Activated CD4-positive, alpha-beta T cell treated with anti-CD3 and anti-CD28 coated beads, Interleukin-2, amount 10 ng/mL, durations not matched to agents 7 days and 5 days (primary cell): ENCODE measurements around the gene NAA16. TPM values are rescaled to one million over a fixed set of nuclear protein-coding genes. Genes with fewer than 3 reads are reported as not detected.
"Not testable (repeated sequence)": the region's sequence is repeated elsewhere in the genome, so short reads cannot be mapped to it uniquely, and the experiment has no call there.

Source experiments
- CTCF ChIA-PET: fragments of 350-600 bp; sonication (Branson Sonifier 250); formaldehyde crosslinking; loops from one replicate; lab custom pipeline; 2021; ENCODE audit warnings: antibody characterized with exemption; lab: Charles Lee
- POLR2A ChIA-PET: fragments of 350-600 bp; sonication (Branson Sonifier 250); formaldehyde crosslinking; loops from one replicate; lab custom pipeline; 2021; ENCODE audit warnings: antibody characterized with exemption; lab: Charles Lee
- DNase-seq: peaks from one replicate; pipeline ENCODE4 v3.0.0-alpha.2; 2020
- H3K27ac Mint-ChIP-seq: one replicate; pipeline ENCODE4 v1.8.0; 2021; ENCODE audit warnings: mild to moderate bottlenecking, moderate library complexity, mixed read lengths
- H3K27me3 Mint-ChIP-seq: one replicate; pipeline ENCODE4 v1.8.0; 2021; ENCODE audit warnings: mixed read lengths
- H3K36me3 Mint-ChIP-seq: one replicate; pipeline ENCODE4 v1.8.0; 2021; ENCODE audit warnings: low read depth, mixed read lengths
- H3K4me1 Mint-ChIP-seq: one replicate; pipeline ENCODE4 v1.8.0; 2021; ENCODE audit warnings: mixed read lengths
- H3K4me3 Mint-ChIP-seq: one replicate; pipeline ENCODE4 v1.8.0; 2021; ENCODE audit warnings: mild to moderate bottlenecking, moderate library complexity, mixed read lengths
- H3K9me3 Mint-ChIP-seq: one replicate; pipeline ENCODE4 v1.8.0; 2021; ENCODE audit warnings: mixed read lengths
- total RNA-seq, 2 experiments: library from RNA; stranded (reverse); gene quantifications; one replicate each; pipeline ENCODE4 v1.2.3, GENCODE V29; 2021

Gene NAA16
- total RNA-seq, 2 experiments from 2014 or later: 35.9 to 42.0 TPM

GRCh38 chr13:41408121-41408520, 97.1 kb downstream of the NAA16 start:
- POLR2A ChIA-PET: no interaction called here
- Mint-ChIP-seq H3K4me3 (no peak overlapping the region), H3K4me1 (no peaks in the 10 kb centered on the region)

GRCh38 chr13:41408746-41409145, 97.7 kb downstream of the NAA16 start:
- DNase-seq: no peak
- Mint-ChIP-seq H3K4me3 (no peak overlapping the region), H3K27me3 (peaks cover 1% of the 10 kb centered on the region), H3K9me3 (no peaks in the 10 kb centered on the region), H3K27ac (no peak overlapping the region), H3K36me3 (no peaks in the 10 kb centered on the region), H3K4me1 (no peaks in the 10 kb centered on the region)
- CTCF ChIA-PET: no interaction called here
- POLR2A ChIA-PET: no interaction called here

More at GRCh38 chr13:41408121-41408520, 97.1 kb downstream of the NAA16 start:
- Mint-ChIP-seq H3K27ac (no peak overlapping the region), H3K9me3 (no peaks in the 10 kb centered on the region), H3K36me3 (no peaks in the 10 kb centered on the region), H3K27me3 (peaks cover 1% of the 10 kb centered on the region)
- CTCF ChIA-PET: no interaction called here
- no peak for DNase-seq

DNA sequence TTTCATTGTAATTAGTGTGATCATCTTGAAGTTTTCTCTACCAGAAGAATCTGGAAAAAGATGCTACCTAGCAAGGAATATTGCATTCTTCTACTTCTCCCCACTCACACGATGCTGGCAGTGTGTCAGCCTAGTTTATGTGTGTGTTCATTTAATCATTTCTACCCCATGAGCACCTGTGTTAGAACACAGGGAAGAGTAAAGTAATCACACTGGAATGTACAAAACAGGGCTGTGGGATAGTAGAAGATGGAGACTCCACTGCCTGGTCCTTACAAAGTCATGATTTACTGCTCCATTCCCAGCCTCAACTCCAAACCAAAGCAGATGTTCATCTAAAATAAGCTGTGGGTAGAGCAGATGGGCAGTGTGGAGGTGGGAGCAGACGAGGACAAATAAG, 98.5 kb downstream of the NAA16 start:
- Mint-ChIP-seq H3K36me3 (no peaks in the 10 kb centered on the region), H3K4me1 (no peaks in the 10 kb centered on the region), H3K9me3 (no peaks in the 10 kb centered on the region), H3K27ac (no peak overlapping the region), H3K27me3 (peaks cover 1% of the 10 kb centered on the region), H3K4me3 (no peak overlapping the region)
- ChIA-PET CTCF (no interaction called here), POLR2A (no interaction called here)
- no peak for DNase-seq

GRCh38 chr13:41411060-41411459, 100.0 kb downstream of the NAA16 start:
- Mint-ChIP-seq H3K9me3 (no peaks in the 10 kb centered on the region), H3K4me3 (no peak overlapping the region)
- POLR2A ChIA-PET: no interaction called here

DNA sequence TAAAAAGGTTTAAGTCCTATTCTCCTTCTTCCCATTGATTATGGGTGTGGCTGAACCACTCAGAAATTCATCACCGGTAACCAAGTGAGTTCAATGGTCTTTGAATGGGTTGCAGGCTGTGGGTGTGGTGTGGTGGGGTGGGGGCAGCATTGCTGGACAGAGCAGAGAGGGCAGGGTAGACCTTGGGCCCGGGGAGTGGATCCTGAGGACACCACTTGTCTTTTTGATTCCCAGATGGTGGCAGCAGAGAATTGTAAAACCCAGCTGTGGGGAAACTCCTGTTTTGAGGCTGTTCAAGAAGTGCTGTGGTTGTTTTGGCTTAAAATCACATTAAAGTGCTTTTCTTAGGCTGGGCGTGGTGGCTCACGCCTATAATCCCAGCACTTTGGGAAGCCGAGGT, 100.5 kb downstream of the NAA16 start:
- ChIA-PET CTCF (interaction anchor here (1.4 kb wide), 1 partner anchor 241 kb away, joined by 5 read pairs; no protein-coding TSS in a partner anchor), POLR2A (no interaction called here)
- no peak overlapping the region for H3K4me3 Mint-ChIP-seq
- no peaks in the 10 kb centered on the region for H3K9me3 Mint-ChIP-seq
- H3K27ac Mint-ChIP-seq: no peak overlapping the region
- peak; percentile 35 for DNase-seq
- peaks cover 1% of the 10 kb centered on the region for H3K27me3 Mint-ChIP-seq
- no peaks in the 10 kb centered on the region for H3K4me1 Mint-ChIP-seq
- H3K36me3 Mint-ChIP-seq: no peaks in the 10 kb centered on the region

More at GRCh38 chr13:41411060-41411459, 100.0 kb downstream of the NAA16 start:
- CTCF ChIA-PET: interaction anchor here (1.4 kb wide), 1 partner anchor 241 kb away, joined by 5 read pairs; no protein-coding TSS in a partner anchor
- H3K36me3 Mint-ChIP-seq: no peaks in the 10 kb centered on the region
- H3K27me3 Mint-ChIP-seq: peaks cover 1% of the 10 kb centered on the region
- no peak overlapping the region for H3K27ac Mint-ChIP-seq
- no peak for DNase-seq
- no peaks in the 10 kb centered on the region for H3K4me1 Mint-ChIP-seq

- no peaks in the 10 kb centered on the region for H3K9me3 Mint-ChIP-seq
- CTCF ChIA-PET: no interaction called here
- H3K36me3 Mint-ChIP-seq: no peaks in the 10 kb centered on the region
- POLR2A ChIA-PET: no interaction called here
- H3K27ac Mint-ChIP-seq: no peak overlapping the region
- no peak overlapping the region for H3K4me3 Mint-ChIP-seq
- no peaks in the 10 kb centered on the region for H3K4me1 Mint-ChIP-seq
- no peak for DNase-seq
- H3K27me3 Mint-ChIP-seq: no peaks in the 10 kb centered on the region
Observed at GRCh38 chr13:41413872-41414271, 102.8 kb downstream of the NAA16 start.

DNA sequence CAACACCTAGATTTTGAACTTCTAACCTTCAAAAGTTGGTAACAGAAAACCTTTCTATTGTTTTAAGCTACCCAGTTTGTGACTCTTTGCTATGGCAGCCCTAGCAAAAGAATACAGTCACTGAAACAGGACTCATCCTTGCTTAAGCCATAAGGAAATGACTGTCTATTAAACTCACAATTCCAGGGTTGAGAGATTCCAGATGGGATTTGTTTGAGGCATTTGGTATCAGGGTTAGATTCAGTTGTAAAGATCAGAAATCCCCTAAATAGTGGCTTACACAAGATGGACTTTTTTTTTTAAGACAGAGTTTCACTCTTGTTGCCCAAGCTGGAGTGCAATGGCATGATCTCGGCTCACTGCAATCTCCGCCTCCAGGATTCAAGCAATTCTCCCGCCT, 105.2 kb downstream of the NAA16 start:
- ChIA-PET POLR2A (no interaction called here), CTCF (interaction anchor here (0.6 kb wide), 1 partner anchor 14 kb away, joined by 3 read pairs; no protein-coding TSS in a partner anchor)
- H3K9me3 Mint-ChIP-seq: no peaks in the 10 kb centered on the region
- no peaks in the 10 kb centered on the region for H3K4me1 Mint-ChIP-seq
- H3K36me3 Mint-ChIP-seq: no peaks in the 10 kb centered on the region
- no peak overlapping the region for H3K27ac Mint-ChIP-seq
- no peak for DNase-seq
- H3K4me3 Mint-ChIP-seq: no peak overlapping the region
- H3K27me3 Mint-ChIP-seq: no peaks in the 10 kb centered on the region

GRCh38 chr13:41418027-41418426, 107.0 kb downstream of the NAA16 start:
- no peaks in the 10 kb centered on the region for H3K4me1 Mint-ChIP-seq
- no peaks in the 10 kb centered on the region for H3K27me3 Mint-ChIP-seq
- DNase-seq: no peak
- POLR2A ChIA-PET: no interaction called here
- H3K4me3 Mint-ChIP-seq: no peak overlapping the region
- CTCF ChIA-PET: no interaction called here
- no peaks in the 10 kb centered on the region for H3K36me3 Mint-ChIP-seq
- H3K27ac Mint-ChIP-seq: no peak overlapping the region
- no peaks in the 10 kb centered on the region for H3K9me3 Mint-ChIP-seq

- Mint-ChIP-seq H3K9me3 (no peaks in the 10 kb centered on the region), H3K4me3 (no peak overlapping the region), H3K4me1 (no peaks in the 10 kb centered on the region), H3K27ac (no peak overlapping the region), H3K36me3 (no peaks in the 10 kb centered on the region), H3K27me3 (no peaks in the 10 kb centered on the region)
- DNase-seq: no peak
- ChIA-PET CTCF (no interaction called here), POLR2A (no interaction called here)
Observed at GRCh38 chr13:41418731-41419130, 107.7 kb downstream of the NAA16 start.

DNA sequence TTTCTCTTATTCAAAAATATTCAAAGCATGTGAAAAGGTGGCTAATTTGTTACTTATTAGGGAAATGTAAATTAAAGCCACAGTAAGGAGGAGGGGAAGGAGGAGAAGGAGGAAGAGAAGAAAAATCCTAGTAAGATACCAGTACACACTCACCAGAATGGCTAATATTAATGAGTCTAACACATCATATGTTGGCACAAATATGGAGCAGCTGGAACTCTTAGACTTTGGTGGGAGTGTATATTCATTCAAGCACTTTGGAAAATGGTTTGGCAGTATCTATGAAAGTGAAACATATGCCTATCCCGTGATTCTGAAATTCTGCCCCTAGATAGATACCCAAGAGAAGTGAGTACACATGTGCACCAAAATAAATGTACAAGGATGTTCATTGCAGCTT, 108.1 kb downstream of the NAA16 start:
- no peak overlapping the region for H3K4me3 Mint-ChIP-seq
- POLR2A ChIA-PET: no interaction called here
- no peaks in the 10 kb centered on the region for H3K4me1 Mint-ChIP-seq
- H3K27ac Mint-ChIP-seq: no peak overlapping the region
- no peaks in the 10 kb centered on the region for H3K9me3 Mint-ChIP-seq
- no peak for DNase-seq
- H3K36me3 Mint-ChIP-seq: no peaks in the 10 kb centered on the region
- CTCF ChIA-PET: no interaction called here
- no peaks in the 10 kb centered on the region for H3K27me3 Mint-ChIP-seq

DNA sequence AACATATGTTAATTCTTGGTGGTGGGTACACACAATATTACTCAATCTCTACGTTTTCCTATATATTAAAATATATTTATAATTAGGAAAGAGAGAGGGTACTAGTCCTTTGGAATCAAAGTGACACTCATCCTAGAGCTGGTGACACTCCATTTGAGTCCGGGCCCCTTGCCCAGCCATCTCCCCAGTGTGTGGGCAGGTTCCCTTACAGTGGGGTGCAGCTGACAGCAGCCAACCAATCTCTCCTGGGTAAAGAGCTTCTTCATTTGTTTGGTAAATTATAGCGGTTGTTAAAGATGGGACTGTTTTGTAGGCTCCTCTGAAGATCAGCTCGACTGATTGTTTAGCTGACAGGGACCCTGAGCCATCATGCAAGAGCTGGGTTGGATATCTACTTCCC, 109.1 kb downstream of the NAA16 start:
- ChIA-PET CTCF (no interaction called here), POLR2A (no interaction called here)

DNA sequence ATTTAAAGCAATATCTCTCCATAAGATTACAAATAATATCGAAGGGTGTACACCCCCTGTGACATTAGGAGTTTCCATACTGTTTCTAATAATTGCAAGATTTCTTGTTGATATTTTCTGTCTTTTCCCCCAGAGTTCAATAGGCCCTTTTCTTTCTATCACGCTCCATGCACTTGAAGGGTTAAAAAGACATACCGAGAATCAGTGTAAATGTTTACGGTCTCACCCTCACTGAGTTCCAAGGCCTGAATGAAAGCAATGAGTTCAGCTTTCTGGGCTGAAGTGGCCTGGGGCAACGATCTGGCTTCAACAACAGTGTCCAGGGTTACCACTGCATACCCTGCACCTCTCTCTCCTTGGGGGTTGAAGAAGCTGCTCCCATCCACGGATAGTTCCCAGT, 110.3 kb downstream of the NAA16 start:
- DNase-seq, H3K36me3 Mint-ChIP-seq, H3K27me3 Mint-ChIP-seq, H3K4me3 Mint-ChIP-seq, CTCF ChIA-PET, POLR2A ChIA-PET, H3K4me1 Mint-ChIP-seq, H3K9me3 Mint-ChIP-seq, H3K27ac Mint-ChIP-seq: not testable (repeated sequence)

More for the DNA sequence above, 109.1 kb downstream of the NAA16 start:
- Mint-ChIP-seq H3K9me3 (no peaks in the 10 kb centered on the region), H3K4me3 (no peak overlapping the region), H3K36me3 (no peaks in the 10 kb centered on the region), H3K27ac (no peak overlapping the region), H3K4me1 (no peaks in the 10 kb centered on the region), H3K27me3 (no peaks in the 10 kb centered on the region)
- DNase-seq: no peak

DNA sequence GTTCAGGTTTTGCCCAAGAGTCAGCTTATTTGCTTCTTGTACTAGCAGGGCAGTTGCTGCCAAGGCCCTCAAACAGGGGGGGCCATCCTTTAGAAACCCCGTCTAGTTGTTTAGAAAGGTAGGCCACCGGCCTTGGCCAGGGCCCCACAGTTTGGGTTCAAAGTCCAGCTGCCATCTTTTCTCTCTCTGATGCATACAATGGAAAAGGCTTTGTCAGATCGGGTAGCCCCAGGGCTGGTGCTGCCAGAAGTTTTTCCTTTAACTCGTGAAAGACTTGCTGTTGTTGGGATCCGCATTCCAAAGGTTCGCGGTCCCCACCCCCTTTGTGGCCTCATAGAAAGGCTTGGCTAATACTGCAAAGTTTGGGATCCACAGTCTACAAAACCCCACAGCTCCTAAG, 110.9 kb downstream of the NAA16 start:
- H3K4me3 Mint-ChIP-seq, H3K27me3 Mint-ChIP-seq, POLR2A ChIA-PET, H3K9me3 Mint-ChIP-seq, H3K36me3 Mint-ChIP-seq, H3K27ac Mint-ChIP-seq, CTCF ChIA-PET, H3K4me1 Mint-ChIP-seq, DNase-seq: not testable (repeated sequence)

GRCh38 chr13:41423259-41423658, 112.2 kb downstream of the NAA16 start:
- H3K4me1 Mint-ChIP-seq, H3K36me3 Mint-ChIP-seq: not testable (repeated sequence)

More at GRCh38 chr13:41423259-41423658, 112.2 kb downstream of the NAA16 start:
- H3K4me3 Mint-ChIP-seq, H3K27ac Mint-ChIP-seq, H3K27me3 Mint-ChIP-seq, H3K9me3 Mint-ChIP-seq, POLR2A ChIA-PET, CTCF ChIA-PET, DNase-seq: not testable (repeated sequence)
